ENCODE data around the gene LRCH3.
A peak's percentile ranks its signal among the peaks of the same experiment; 100 is the strongest.

The LRCH3 gene

GRCh38 chr3:197874653-197875052, 83.6 kb downstream of the LRCH3 start:
- CTCF ChIA-PET = interaction anchor here (1.9 kb wide), 1 partner anchor 9 kb away, joined by 6 read pairs; no protein-coding TSS in a partner anchor
- DNase-seq (ENCODE audit: extremely low spot score) = no peak
- no peak for TF ChIP-seq CTCF (IDR thresholded peaks at IDR 0.05; ENCODE audit: control extremely low read depth, extremely low read depth, low read depth, missing control alignments)
- POLR2A ChIA-PET = no interaction called here

GRCh38 chr3:197877902-197878301, 86.8 kb downstream of the LRCH3 start:
- ChIA-PET CTCF (no interaction called here), POLR2A (interaction anchor here (0.5 kb wide), 1 partner anchor 80 kb away, joined by 3 read pairs; no protein-coding TSS in a partner anchor)
- no peak for DNase-seq (ENCODE audit: extremely low spot score)
- no peak for TF ChIP-seq CTCF (IDR thresholded peaks at IDR 0.05; ENCODE audit: control extremely low read depth, extremely low read depth, low read depth, missing control alignments)

GRCh38 chr3:197878427-197878826, 87.4 kb downstream of the LRCH3 start:
- DNase-seq (ENCODE audit: extremely low spot score) = peak; percentile 46
- POLR2A ChIA-PET = interaction anchor here (0.5 kb wide), 1 partner anchor 80 kb away, joined by 3 read pairs; no protein-coding TSS in a partner anchor
- TF ChIP-seq CTCF (IDR thresholded peaks at IDR 0.05; ENCODE audit: control extremely low read depth, extremely low read depth, low read depth, missing control alignments) = no peak
- CTCF ChIA-PET = no interaction called here

- no peak for DNase-seq (ENCODE audit: extremely low spot score)
- no peak for TF ChIP-seq CTCF (IDR thresholded peaks at IDR 0.05; ENCODE audit: control extremely low read depth, extremely low read depth, low read depth, missing control alignments)
- ChIA-PET CTCF (interaction anchor here (1.1 to 1.2 kb wide), 3 partner anchors 10 to 59 kb away, joined by 3 read pairs; no protein-coding TSS in a partner anchor), POLR2A (no interaction called here)
Measured at GRCh38 chr3:197880491-197881269, 89.6 kb downstream of the LRCH3 start.

- POLR2A ChIA-PET = no interaction called here
- CTCF ChIA-PET = interaction anchor here (1.1 to 1.2 kb wide), 2 partner anchors 9 to 60 kb away, joined by 3 read pairs; no protein-coding TSS in a partner anchor
- no peak for TF ChIP-seq CTCF (IDR thresholded peaks at IDR 0.05; ENCODE audit: control extremely low read depth, extremely low read depth, low read depth, missing control alignments)
- DNase-seq (ENCODE audit: extremely low spot score) = no peak
Measured at GRCh38 chr3:197881270-197881969, 90.4 kb downstream of the LRCH3 start.

- DNase-seq (ENCODE audit: extremely low spot score) = no peak
Measured at GRCh38 chr3:197881970-197882338, 90.9 kb downstream of the LRCH3 start.

More at GRCh38 chr3:197881970-197882338, 90.9 kb downstream of the LRCH3 start:
- no peak for TF ChIP-seq CTCF (IDR thresholded peaks at IDR 0.05; ENCODE audit: control extremely low read depth, extremely low read depth, low read depth, missing control alignments)
- ChIA-PET CTCF (no interaction called here), POLR2A (no interaction called here)
